NCI-H526 treated with DMSO at 0.1 percent for 48 hours (cell line): ENCODE data around the gene NOL4.

Experiments
- DNase-seq: peaks from one replicate; lab custom pipeline; 2025; lab: John Stamatoyannopoulos, UW

Gene NOL4

GRCh38 chr18:34194239-34194638, 30.5 kb downstream of the NOL4 start:
- no peak for DNase-seq

DNA sequence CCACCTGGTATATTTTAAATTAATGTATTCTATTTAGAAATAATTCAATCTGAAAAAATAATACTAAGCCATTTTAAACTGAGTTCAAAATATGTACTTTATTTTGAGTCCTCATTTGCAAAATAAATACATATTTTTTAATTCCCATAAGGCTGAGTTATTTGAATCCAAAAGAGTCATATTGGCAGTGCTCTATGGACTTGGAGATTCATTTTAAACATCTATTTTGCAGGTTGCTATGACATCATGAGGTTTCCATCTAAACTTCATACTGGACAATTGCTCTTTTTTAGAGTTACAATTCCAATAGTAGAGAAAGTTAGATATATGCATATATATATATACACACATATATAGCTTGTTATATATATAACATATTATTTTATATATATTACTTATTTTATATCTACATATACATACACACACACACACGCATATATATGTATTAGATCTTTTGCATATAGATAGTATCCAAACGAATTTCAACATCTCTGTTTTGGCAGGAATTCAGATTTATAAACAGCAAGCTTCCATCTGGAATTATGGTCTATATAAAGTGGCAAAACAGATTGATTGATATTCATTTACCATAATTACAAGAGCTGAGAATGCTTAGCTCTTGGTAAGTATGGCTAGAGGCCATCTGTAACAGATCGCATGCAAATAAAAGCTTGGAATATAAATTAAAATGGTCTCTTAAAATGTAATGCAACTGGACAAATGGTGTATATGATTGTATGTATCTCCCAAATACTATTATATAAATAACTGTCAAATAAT, 34.9 kb downstream of the NOL4 start:
- DNase-seq = peak; percentile 4
